OCI-LY1 (cell line): ENCODE data around the gene SUGP2.

Experiments used
- EZH2 ChIP-seq: fragments of 200-600 bp; sonication (generic), shearing (Covaris generic); IDR thresholded peaks from 2 replicates; pipeline ENCODE4 v1.8.0; 2017; ENCODE audit warnings: borderline replicate concordance, mixed run types, mild to moderate bottlenecking, antibody characterized with exemption, low read length, moderate library complexity, mixed read lengths
- TF ChIP-seq, protein P1 (sequence below): fragments of 200-600 bp; sonication (generic), shearing (Covaris generic); IDR thresholded peaks from 2 replicates; pipeline ENCODE4 v1.5.1; 2017; ENCODE audit warnings: mild to moderate bottlenecking, antibody characterized with exemption, low read length, moderate library complexity, mixed read lengths

DNA sequence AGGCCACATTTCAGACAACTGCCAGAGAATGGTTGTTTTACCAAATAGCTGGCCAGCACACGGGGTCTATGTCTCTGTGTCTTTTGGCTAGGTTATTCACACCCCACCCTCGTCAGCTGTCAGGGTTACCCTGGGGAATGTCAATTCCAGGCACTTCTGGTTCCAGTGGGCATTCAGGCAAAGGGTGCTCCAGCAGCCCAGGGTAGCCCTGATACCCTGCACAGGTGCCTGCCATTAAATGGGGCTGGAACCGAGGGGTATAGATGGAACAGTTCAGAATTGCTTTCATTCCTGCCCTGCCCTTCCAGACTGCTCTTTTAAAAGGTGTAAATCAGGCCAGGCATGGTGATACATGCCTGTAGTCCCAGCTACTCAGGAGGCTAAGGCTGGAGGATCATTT, 49.1 kb downstream of the SUGP2 start:
- TF ChIP-seq, protein P1, sequence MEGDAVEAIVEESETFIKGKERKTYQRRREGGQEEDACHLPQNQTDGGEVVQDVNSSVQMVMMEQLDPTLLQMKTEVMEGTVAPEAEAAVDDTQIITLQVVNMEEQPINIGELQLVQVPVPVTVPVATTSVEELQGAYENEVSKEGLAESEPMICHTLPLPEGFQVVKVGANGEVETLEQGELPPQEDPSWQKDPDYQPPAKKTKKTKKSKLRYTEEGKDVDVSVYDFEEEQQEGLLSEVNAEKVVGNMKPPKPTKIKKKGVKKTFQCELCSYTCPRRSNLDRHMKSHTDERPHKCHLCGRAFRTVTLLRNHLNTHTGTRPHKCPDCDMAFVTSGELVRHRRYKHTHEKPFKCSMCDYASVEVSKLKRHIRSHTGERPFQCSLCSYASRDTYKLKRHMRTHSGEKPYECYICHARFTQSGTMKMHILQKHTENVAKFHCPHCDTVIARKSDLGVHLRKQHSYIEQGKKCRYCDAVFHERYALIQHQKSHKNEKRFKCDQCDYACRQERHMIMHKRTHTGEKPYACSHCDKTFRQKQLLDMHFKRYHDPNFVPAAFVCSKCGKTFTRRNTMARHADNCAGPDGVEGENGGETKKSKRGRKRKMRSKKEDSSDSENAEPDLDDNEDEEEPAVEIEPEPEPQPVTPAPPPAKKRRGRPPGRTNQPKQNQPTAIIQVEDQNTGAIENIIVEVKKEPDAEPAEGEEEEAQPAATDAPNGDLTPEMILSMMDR: no peak
- no peak for TF ChIP-seq EZH2
